H1 (cell line): ENCODE data around the gene POU2F1. TPM values are rescaled to one million over a fixed set of nuclear protein-coding genes. Genes with fewer than 3 reads are reported as not detected.

ENCODE experiments used
- CTCF ChIA-PET: fragments of 300-600 bp; sonication (Branson Sonifier 250); formaldehyde crosslinking; loops from one replicate; lab custom pipeline; 2021; ENCODE audit not compliant: partially characterized antibody; lab: Charles Lee
- POLR2A ChIA-PET: fragments of 300-600 bp; sonication (Branson Sonifier 250); formaldehyde crosslinking; loops from one replicate; lab custom pipeline; 2021; ENCODE audit warnings: inconsistent platforms; ENCODE audit not compliant: partially characterized antibody; lab: Charles Lee
- DNase-seq, 2 experiments: peaks; one replicate each; pipeline versions ENCODE4 v3.0.0 to v3.0.0-alpha.2; 2010 to 2022; ENCODE audit warnings: low spot score in 2 of 2, low read depth in 1 of 2, mixed read lengths in 1 of 2
- FAIRE-seq: peaks from 2 replicates; lab custom pipeline; 2011; peaks lifted over from hg19 to GRCh38; lab: Jason Lieb, UNC
- H2AFZ ChIP-seq: 2 replicates; pipeline ENCODE4 v1.8.1; 2012; ENCODE audit warnings: low read length, inconsistent platforms
- H2AK5ac ChIP-seq: 2 replicates; pipeline ENCODE4 v1.6.1; 2013; ENCODE audit warnings: low read depth, low read length
- H2BK120ac ChIP-seq: replicated peaks from 2 replicates; pipeline ENCODE3; 2013; ENCODE audit warnings: low read depth, low read length, inconsistent platforms
- H2BK12ac ChIP-seq: 2 replicates; pipeline ENCODE4 v1.6.1; 2013; ENCODE audit warnings: low read depth, low read length
- H2BK15ac ChIP-seq: 2 replicates; pipeline ENCODE4 v1.6.1; 2013; ENCODE audit warnings: low read length
- H2BK20ac ChIP-seq: 2 replicates; pipeline ENCODE4 v1.6.1; 2013; ENCODE audit warnings: low read length
- H2BK5ac ChIP-seq: 2 replicates; pipeline ENCODE4 v1.6.1; 2013; ENCODE audit warnings: low read depth, low read length
- H3K14ac ChIP-seq: 2 replicates; pipeline ENCODE4 v1.6.1; 2013; ENCODE audit warnings: inconsistent platforms; ENCODE audit not compliant: insufficient read length
- H3K18ac ChIP-seq: 2 replicates; pipeline ENCODE4 v1.6.1; 2013; ENCODE audit warnings: low read length; ENCODE audit errors: extremely low read depth
- H3K23ac ChIP-seq: 2 replicates; pipeline ENCODE4 v1.6.1; 2013; ENCODE audit warnings: inconsistent platforms; ENCODE audit not compliant: insufficient read length
- H3K23me2 ChIP-seq: 2 replicates; pipeline ENCODE4 v1.6.1; 2013; ENCODE audit warnings: low read depth, low read length
- H3K27ac ChIP-seq: 2 replicates; pipeline ENCODE4 v1.6.1; 2011; ENCODE audit warnings: low read depth, low read length, inconsistent platforms
- H3K27me3 ChIP-seq, 4 experiments: replicated peaks in 1 of 4; 1 replicate in 1 of 4; 2 replicates in 3 of 4; pipeline versions ENCODE4 v1.6.1 to v1.8.1; 2011 to 2013; ENCODE audit warnings: low read length in 3 of 4, mild to moderate bottlenecking in 3 of 4, inconsistent platforms in 2 of 4, mixed read lengths in 2 of 4, moderate library complexity in 1 of 4; ENCODE audit not compliant: control insufficient read depth in 3 of 4, insufficient read depth in 3 of 4; ENCODE audit errors: extremely low read depth in 1 of 4
- H3K36me3 ChIP-seq, 4 experiments: 2 replicates each; pipeline versions ENCODE4 v1.6.1 to v1.8.1; 2011 to 2013; ENCODE audit warnings: mild to moderate bottlenecking in 4 of 4, low read length in 3 of 4, moderate library complexity in 2 of 4, control low read depth in 1 of 4, inconsistent platforms in 1 of 4; ENCODE audit not compliant: insufficient read depth in 4 of 4, control insufficient read depth in 2 of 4
- H3K4ac ChIP-seq: replicated peaks from 2 replicates; pipeline ENCODE3; 2013; ENCODE audit warnings: low read length, low read depth, mixed read lengths, inconsistent platforms; ENCODE audit not compliant: insufficient read length
- H3K4me1 ChIP-seq, 4 experiments: replicated peaks in 1 of 4; 1 replicate in 1 of 4; 2 replicates in 3 of 4; pipeline versions ENCODE4 v1.6.1 to v1.8.1; 2011 to 2013; ENCODE audit warnings: low read length in 3 of 4, inconsistent platforms in 2 of 4, mixed read lengths in 1 of 4; ENCODE audit not compliant: insufficient read depth in 4 of 4, control insufficient read depth in 3 of 4
- H3K4me2 ChIP-seq, 2 experiments: 2 replicates each; pipeline versions ENCODE4 v1.6.1 to v1.8.1; 2011 to 2013; ENCODE audit warnings: low read depth in 2 of 2, low read length in 2 of 2, control low read depth in 1 of 2, inconsistent platforms in 1 of 2, mild to moderate bottlenecking in 1 of 2; ENCODE audit not compliant: insufficient read depth in 1 of 2
- H3K4me3 ChIP-seq, 4 experiments: fragments of 200-600, 300-600 bp in 1 of 4; sonication (generic), shearing (Covaris generic), sonication (Bioruptor Twin) in 1 of 4; 2 replicates each; pipeline versions ENCODE4 v1.5.1 to v1.8.1; 2011 to 2016; ENCODE audit warnings: low read length in 4 of 4, low read depth in 3 of 4, control low read depth in 2 of 4, inconsistent platforms in 2 of 4, mild to moderate bottlenecking in 2 of 4, mixed read lengths in 1 of 4, moderate library complexity in 1 of 4; ENCODE audit not compliant: insufficient read depth in 2 of 4; ENCODE audit errors: extremely low read depth in 1 of 4
- H3K56ac ChIP-seq: replicated peaks from 2 replicates; pipeline ENCODE3; 2013; ENCODE audit warnings: low read depth, mild to moderate bottlenecking, mixed read lengths, low read length, inconsistent platforms; ENCODE audit not compliant: insufficient read length
- H3K79me1 ChIP-seq: 2 replicates; pipeline ENCODE4 v1.6.1; 2013; ENCODE audit warnings: low read depth, low read length, control low read depth
- H3K79me2 ChIP-seq, 2 experiments: 2 replicates each; pipeline versions ENCODE4 v1.6.1 to v1.8.1; 2012 to 2013; ENCODE audit warnings: low read length in 2 of 2, mild to moderate bottlenecking in 2 of 2, inconsistent platforms in 1 of 2; ENCODE audit not compliant: insufficient read depth in 2 of 2, control insufficient read depth in 1 of 2
- H3K9ac ChIP-seq, 4 experiments: replicated peaks in 1 of 4; 1 replicate in 1 of 4; 2 replicates in 3 of 4; pipeline versions ENCODE4 v1.6.1 to v1.8.1; 2011 to 2013; ENCODE audit warnings: low read depth in 3 of 4, low read length in 3 of 4, control low read depth in 2 of 4, mild to moderate bottlenecking in 2 of 4, moderate library complexity in 2 of 4, inconsistent platforms in 1 of 4; ENCODE audit errors: extremely low read depth in 1 of 4
- H3K9me3 ChIP-seq, 2 experiments: 2 replicates each; pipeline versions ENCODE4 v1.6.1 to v1.8.1; 2012 to 2013; ENCODE audit warnings: mild to moderate bottlenecking in 2 of 2, moderate library complexity in 2 of 2, control low read depth in 1 of 2, inconsistent platforms in 1 of 2, low read depth in 1 of 2, low read length in 1 of 2, mixed read lengths in 1 of 2; ENCODE audit not compliant: insufficient read depth in 2 of 2
- H4K20me1 ChIP-seq, 2 experiments: replicated peaks in 1 of 2; 2 replicates each; pipeline versions ENCODE3 to v1.8.1; 2011 to 2013; ENCODE audit warnings: inconsistent platforms in 2 of 2, low read length in 2 of 2, mild to moderate bottlenecking in 1 of 2; ENCODE audit not compliant: insufficient read depth in 2 of 2, control insufficient read depth in 1 of 2
- H4K5ac ChIP-seq: 2 replicates; pipeline ENCODE4 v1.6.1; 2013; ENCODE audit warnings: low read length, low read depth, mixed read lengths, inconsistent platforms; ENCODE audit not compliant: insufficient read length
- H4K8ac ChIP-seq: 2 replicates; pipeline ENCODE4 v1.8.0; 2013; ENCODE audit warnings: mild to moderate bottlenecking, moderate library complexity, low read length, inconsistent platforms; ENCODE audit not compliant: insufficient read depth; ENCODE audit errors: extremely low read depth
- H4K91ac ChIP-seq: replicated peaks from 2 replicates; pipeline ENCODE3; 2013; ENCODE audit warnings: low read length, mixed read lengths, inconsistent platforms; ENCODE audit not compliant: insufficient read length
- CBX5 ChIP-seq: fragments of 300-800, 300-1000 bp; sonication (generic); IDR thresholded peaks from 2 replicates; pipeline ENCODE4 v1.7.1; 2016; ENCODE audit warnings: antibody characterized with exemption, low read length, low read depth
- CBX8 ChIP-seq: fragments of 300-800, 300-1000 bp; sonication (generic); IDR thresholded peaks from 2 replicates; pipeline ENCODE4 v1.7.1; 2016; ENCODE audit warnings: low read depth, low read length, borderline replicate concordance
- CTCF ChIP-seq, 3 experiments: IDR thresholded peaks; 1 replicate in 2 of 3; 2 replicates in 1 of 3; pipeline versions ENCODE4 v1.5.1 to v1.6.1; 2011; ENCODE audit warnings: low read length in 3 of 3, mild to moderate bottlenecking in 3 of 3, inconsistent platforms in 2 of 3, low read depth in 1 of 3, moderate library complexity in 1 of 3; ENCODE audit not compliant: insufficient read depth in 1 of 3; ENCODE audit errors: control extremely low read depth in 1 of 3
- EGR1 ChIP-seq: IDR thresholded peaks from 2 replicates; pipeline ENCODE4 v1.6.1; 2011; ENCODE audit warnings: low read depth, low read length, borderline replicate concordance
- HDAC2 ChIP-seq, 2 experiments: fragments of 300-600 bp in 1 of 2; sonication (generic) in 1 of 2; IDR thresholded peaks; 2 replicates each; pipeline ENCODE4 v1.6.1; 2011 to 2012; ENCODE audit warnings: low read depth in 2 of 2, low read length in 2 of 2, mild to moderate bottlenecking in 2 of 2, moderate library complexity in 2 of 2, borderline replicate concordance in 1 of 2, inconsistent platforms in 1 of 2
- KDM4A ChIP-seq: IDR thresholded peaks from one replicate; pipeline ENCODE4 v1.7.1; 2012; ENCODE audit warnings: low read depth, mild to moderate bottlenecking, moderate library complexity, low read length, inconsistent platforms; ENCODE audit not compliant: severe bottlenecking
- RNF2 ChIP-seq: fragments of 200-900, 300-1000 bp; sonication (generic); IDR thresholded peaks from 2 replicates; pipeline ENCODE4 v1.7.1; 2016; ENCODE audit warnings: borderline replicate concordance, low read depth, mild to moderate bottlenecking, antibody characterized with exemption, low read length; ENCODE audit not compliant: poor library complexity, severe bottlenecking; ENCODE audit errors: missing control alignments
- TAF1 ChIP-seq: IDR thresholded peaks from 2 replicates; pipeline ENCODE4 v1.6.1; 2011; ENCODE audit warnings: mild to moderate bottlenecking, low read depth, low read length
- polyA plus RNA-seq, 7 experiments: library from polyadenylated mRNA; depleted of rRNA in 3 of 7; stranded (reverse) in 5 of 7; unstranded in 2 of 7; fragments of >200 nt in 5 of 7; fragments of 200-250 nt in 2 of 7; gene quantifications; 1 replicate in 5 of 7; 2 replicates in 1 of 7; 4 replicates in 1 of 7; pipeline versions ENCODE4 v1.2.1 to v1.2.3, GENCODE V29; 2011 to 2013; ENCODE audit warnings: missing spikeins in 2 of 7, mixed read lengths in 2 of 7
- total RNA-seq: library from RNA; stranded (reverse); fragmentation: NEBNext Ultra II Directional; extraction: Animal tissue kit (Norgen Biotek cat#: 25700); gene quantifications from 2 replicates; pipeline ENCODE4 v1.2.1, GENCODE V29; 2021
- TF ChIP-seq, protein P1 (sequence below): IDR thresholded peaks from 2 replicates; pipeline ENCODE4 v1.6.1; 2012; ENCODE audit warnings: low read length, inconsistent platforms

POU2F1 gene
- total and polyA plus RNA-seq, 2 of the 8 experiments (the other 6 are each of a cell fraction or from before 2014, with no cell fraction given): 37.0 to 57.2 TPM

DNA sequence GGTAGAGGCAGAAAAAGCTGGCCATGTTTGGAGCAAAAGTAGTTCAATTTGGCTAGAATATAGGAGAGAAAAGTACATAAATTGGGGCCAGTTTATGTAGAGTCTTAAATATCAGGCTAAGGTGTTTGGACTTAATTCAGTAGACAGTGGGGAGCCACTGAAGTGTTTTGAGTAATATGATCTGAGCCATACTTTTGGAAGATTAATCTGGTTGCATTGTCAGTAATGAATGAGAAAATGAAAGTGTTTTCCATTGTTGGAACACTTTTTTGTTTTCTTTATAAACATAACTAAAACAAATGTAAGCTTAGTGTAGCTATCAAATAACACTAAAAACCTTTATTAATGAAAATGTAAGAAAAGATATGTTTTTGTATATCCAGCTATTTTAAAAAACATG is 42.1 kb downstream of the POU2F1 start:
- H4K8ac ChIP-seq: no peak overlapping the region
- H3K4me1 ChIP-seq: no peaks in the 10 kb centered on the region
- TF ChIP-seq HDAC2 (IDR thresholded peaks at IDR 0.05; ENCODE audit: borderline replicate concordance in 1 of 2, low read depth in 2 of 2, low read length in 2 of 2) (no peak), RNF2 (no peak), CTCF (IDR thresholded peaks at IDR 0.05; ENCODE audit: control extremely low read depth in 1 of 3, insufficient read depth in 1 of 3, low read depth in 1 of 3, low read length in 3 of 3) (no peak), CBX5 (no peak), TAF1 (no peak), KDM4A (no peak), EGR1 (no peak), CBX8 (no peak)
- TF ChIP-seq, protein P1, sequence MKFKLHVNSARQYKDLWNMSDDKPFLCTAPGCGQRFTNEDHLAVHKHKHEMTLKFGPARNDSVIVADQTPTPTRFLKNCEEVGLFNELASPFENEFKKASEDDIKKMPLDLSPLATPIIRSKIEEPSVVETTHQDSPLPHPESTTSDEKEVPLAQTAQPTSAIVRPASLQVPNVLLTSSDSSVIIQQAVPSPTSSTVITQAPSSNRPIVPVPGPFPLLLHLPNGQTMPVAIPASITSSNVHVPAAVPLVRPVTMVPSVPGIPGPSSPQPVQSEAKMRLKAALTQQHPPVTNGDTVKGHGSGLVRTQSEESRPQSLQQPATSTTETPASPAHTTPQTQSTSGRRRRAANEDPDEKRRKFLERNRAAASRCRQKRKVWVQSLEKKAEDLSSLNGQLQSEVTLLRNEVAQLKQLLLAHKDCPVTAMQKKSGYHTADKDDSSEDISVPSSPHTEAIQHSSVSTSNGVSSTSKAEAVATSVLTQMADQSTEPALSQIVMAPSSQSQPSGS: no peak

More for the DNA sequence above, 42.1 kb downstream of the POU2F1 start:
- no peak overlapping the region for H2BK15ac ChIP-seq
- peaks cover 6 to 14% of the 10 kb centered on the region in 2 experiments for H4K20me1 ChIP-seq
- no peak overlapping the region for H3K4ac ChIP-seq
- H3K27me3 ChIP-seq: no peaks in the 10 kb centered on the region
- no peaks in the 10 kb centered on the region for H3K23me2 ChIP-seq
- H3K18ac ChIP-seq: no peak overlapping the region
- POLR2A ChIA-PET: interaction anchor here (4.4 kb wide), 1 partner anchor 42 kb away, joined by 26 read pairs; the partner anchor contains the start of gene POU2F1
- no peak overlapping the region for H2AFZ ChIP-seq
- no peak overlapping the region for H2AK5ac ChIP-seq
- H3K14ac ChIP-seq: no peak overlapping the region
- no peaks in the 10 kb centered on the region for H3K36me3 ChIP-seq
- H2BK20ac ChIP-seq: no peak overlapping the region
- no peak overlapping the region for H3K23ac ChIP-seq
- no peak overlapping the region for H3K4me2 ChIP-seq
- H4K91ac ChIP-seq: no peak overlapping the region
- no peak overlapping the region for H3K4me3 ChIP-seq
- 0 out of 2 replicates have a peak, but pooled peaks cover 3% of the 10 kb centered on the region for H3K79me1 ChIP-seq
- H3K9ac ChIP-seq: no peak overlapping the region
- H3K79me2 ChIP-seq: peaks cover 13 to 95% of the 10 kb centered on the region in 2 experiments
- H3K27ac ChIP-seq: no peak overlapping the region
- CTCF ChIA-PET: interaction anchor here (0.7 to 1.9 kb wide), 6 partner anchors 9 to 146 kb away, joined by 3 to 6 read pairs (median 3); no protein-coding TSS in a partner anchor
- FAIRE-seq (no peak), DNase-seq (no peak)
- H2BK12ac ChIP-seq: no peak overlapping the region
- H2BK120ac ChIP-seq: no peak overlapping the region
- H3K56ac ChIP-seq: no peak overlapping the region
- H3K9me3 ChIP-seq: no peaks in the 10 kb centered on the region
- H4K5ac ChIP-seq: no peak overlapping the region
- H2BK5ac ChIP-seq: no peak overlapping the region
